AG04449 (cell line): ENCODE results near the gene TFEB.

Source experiments
- CTCF ChIA-PET: fragments of 350-600 bp; formaldehyde crosslinking; extraction: SDS; loops from one replicate; lab custom pipeline; 2021; ENCODE audit warnings: antibody characterized with exemption; lab: Yijun Ruan, JAX
- POLR2A ChIA-PET: fragments of 400-600, 350-600 bp; formaldehyde crosslinking; extraction: SDS; loops from one replicate; lab custom pipeline; 2020; ENCODE audit warnings: antibody characterized with exemption, inconsistent platforms; lab: Yijun Ruan, JAX
- DNase-seq: peaks from one replicate; pipeline ENCODE4 v3.0.0-alpha.2; 2010; ENCODE audit warnings: low read depth, low spot score
- H3K4me3 ChIP-seq: 2 replicates; pipeline ENCODE4 v1.5.1; 2011; ENCODE audit warnings: low read depth, mild to moderate bottlenecking, control low read depth, low read length
- TF ChIP-seq, protein P1 (sequence below): IDR thresholded peaks from one replicate; pipeline ENCODE4 v1.5.1; 2011; ENCODE audit warnings: mild to moderate bottlenecking, moderate library complexity, low read length, control low read depth, inconsistent platforms; ENCODE audit not compliant: insufficient read depth; ENCODE audit errors: missing control alignments

Gene TFEB

DNA sequence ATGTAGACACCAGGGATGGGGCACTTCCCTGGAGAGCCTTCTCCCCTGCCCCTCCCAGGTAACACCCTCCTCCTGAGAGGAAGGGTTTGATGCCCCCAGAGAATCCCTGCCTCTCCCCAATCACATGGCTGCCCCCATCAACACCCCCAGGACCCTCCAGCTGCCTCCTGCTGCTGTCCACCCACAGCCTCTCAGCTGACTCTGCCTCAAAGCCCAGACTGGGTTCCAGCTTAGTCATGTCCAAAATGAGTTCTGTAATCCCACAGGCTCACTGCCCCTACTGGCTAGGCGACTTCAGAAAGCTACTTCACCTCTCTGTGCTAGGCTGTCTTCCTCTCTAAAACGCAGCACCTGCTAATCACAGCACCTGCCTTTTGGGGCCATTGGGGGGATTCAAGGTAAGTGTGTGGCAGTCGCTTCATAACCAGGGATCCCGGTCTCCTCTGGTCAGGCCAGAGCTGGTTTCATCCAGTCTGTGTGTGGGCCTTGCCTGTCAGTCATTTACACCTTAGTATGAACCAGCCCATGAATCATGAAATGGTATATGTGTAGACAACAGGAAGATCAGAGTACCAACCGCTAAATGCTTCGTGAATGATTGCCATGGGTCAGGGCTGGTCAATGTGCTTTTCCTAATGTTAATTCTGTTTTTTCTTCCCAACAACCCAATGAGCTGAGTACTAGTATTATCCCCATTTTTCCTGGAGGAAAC, 40.4 kb downstream of the TFEB start:
- TF ChIP-seq, protein P1, sequence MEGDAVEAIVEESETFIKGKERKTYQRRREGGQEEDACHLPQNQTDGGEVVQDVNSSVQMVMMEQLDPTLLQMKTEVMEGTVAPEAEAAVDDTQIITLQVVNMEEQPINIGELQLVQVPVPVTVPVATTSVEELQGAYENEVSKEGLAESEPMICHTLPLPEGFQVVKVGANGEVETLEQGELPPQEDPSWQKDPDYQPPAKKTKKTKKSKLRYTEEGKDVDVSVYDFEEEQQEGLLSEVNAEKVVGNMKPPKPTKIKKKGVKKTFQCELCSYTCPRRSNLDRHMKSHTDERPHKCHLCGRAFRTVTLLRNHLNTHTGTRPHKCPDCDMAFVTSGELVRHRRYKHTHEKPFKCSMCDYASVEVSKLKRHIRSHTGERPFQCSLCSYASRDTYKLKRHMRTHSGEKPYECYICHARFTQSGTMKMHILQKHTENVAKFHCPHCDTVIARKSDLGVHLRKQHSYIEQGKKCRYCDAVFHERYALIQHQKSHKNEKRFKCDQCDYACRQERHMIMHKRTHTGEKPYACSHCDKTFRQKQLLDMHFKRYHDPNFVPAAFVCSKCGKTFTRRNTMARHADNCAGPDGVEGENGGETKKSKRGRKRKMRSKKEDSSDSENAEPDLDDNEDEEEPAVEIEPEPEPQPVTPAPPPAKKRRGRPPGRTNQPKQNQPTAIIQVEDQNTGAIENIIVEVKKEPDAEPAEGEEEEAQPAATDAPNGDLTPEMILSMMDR: peak; percentile 11
- no peak for DNase-seq
- CTCF ChIA-PET: interaction anchor here (0.7 to 14.7 kb wide), 15 partner anchors 10 to 326 kb away, joined by 3 to 414 read pairs (median 5); partner anchors contain the start of gene TOMM6
- H3K4me3 ChIP-seq: no peak overlapping the region
- POLR2A ChIA-PET: interaction anchor here (0.8 to 1.4 kb wide), 3 partner anchors 11 to 40 kb away, joined by 3 to 5 read pairs (median 3); partner anchors contain the start of gene TFEB

GRCh38 chr6:41693281-41694240, 41.8 kb downstream of the TFEB start:
- ChIA-PET POLR2A (no interaction called here), CTCF (interaction anchor here (0.9 to 14.7 kb wide), 9 partner anchors 8 to 325 kb away, joined by 3 to 414 read pairs (median 8); partner anchors contain the start of gene TOMM6)
- DNase-seq: no peak
- H3K4me3 ChIP-seq: no peak overlapping the region
- TF ChIP-seq, protein P1: no peak

DNA sequence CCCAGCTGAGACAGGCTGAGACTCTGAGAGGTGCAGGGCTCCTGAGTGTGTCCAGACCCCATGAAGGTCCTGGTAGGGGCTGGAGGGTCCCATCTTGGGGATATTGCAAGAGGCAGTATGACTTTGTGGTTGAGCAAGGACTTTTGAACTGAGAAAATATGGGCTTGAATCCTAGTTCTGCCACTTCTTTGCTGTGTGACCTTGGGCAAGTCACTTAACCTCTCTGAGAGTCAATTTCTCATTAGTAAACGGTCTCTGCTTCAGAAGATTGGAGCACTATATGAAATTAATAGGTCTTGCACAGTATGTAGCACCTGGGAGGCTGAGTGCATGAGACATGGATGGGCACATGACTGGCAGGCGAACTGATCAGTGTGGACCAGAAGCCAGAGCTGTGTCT, 42.7 kb downstream of the TFEB start:
- ChIA-PET POLR2A (no interaction called here), CTCF (interaction anchor here (0.9 to 14.7 kb wide), 7 partner anchors 7 to 324 kb away, joined by 3 to 414 read pairs (median 4); partner anchors contain the start of gene TOMM6)
- no peak for DNase-seq
- H3K4me3 ChIP-seq: no peak overlapping the region
- TF ChIP-seq, protein P1: no peak

- CTCF ChIA-PET: interaction anchor here (1.0 to 14.7 kb wide), 9 partner anchors 7 to 323 kb away, joined by 3 to 414 read pairs (median 3); no protein-coding TSS in a partner anchor
These were observed 43.2 kb downstream of the TFEB start for GRCh38 chr6:41692080-41692675.

DNA sequence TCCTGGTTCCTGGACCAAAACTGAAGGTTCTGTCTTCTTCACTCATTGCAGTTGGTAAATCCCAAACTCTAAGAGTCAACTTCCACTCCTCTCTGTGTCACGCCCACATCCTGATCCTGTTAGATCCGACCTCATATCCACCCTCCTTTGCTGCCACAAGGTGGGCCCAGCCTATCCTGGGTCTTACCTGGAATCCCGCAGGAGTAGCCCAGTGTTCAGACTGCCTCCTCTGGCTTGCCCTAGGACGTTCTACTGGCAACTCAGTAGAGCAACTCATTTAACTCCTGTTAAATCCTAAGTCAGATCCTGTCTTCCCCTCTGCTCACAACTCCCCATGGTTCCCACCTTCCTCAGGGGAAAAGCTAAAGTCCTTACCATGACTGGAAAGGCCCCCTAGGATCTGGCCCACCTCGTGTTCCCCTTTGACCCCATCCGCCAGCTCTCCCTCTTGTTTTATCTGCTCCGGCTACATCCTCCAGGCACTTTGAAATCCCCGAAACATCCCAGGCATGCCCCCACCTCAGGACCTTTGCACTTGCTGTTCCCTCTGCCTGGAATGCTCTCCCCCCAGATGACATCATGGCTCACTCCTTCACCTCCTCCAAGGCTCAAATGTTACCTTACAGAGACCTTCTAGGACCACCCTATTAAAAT, 43.9 kb downstream of the TFEB start:
- no peak overlapping the region for H3K4me3 ChIP-seq
- TF ChIP-seq, protein P1: no peak
- POLR2A ChIA-PET: no interaction called here
- no peak for DNase-seq
- CTCF ChIA-PET: interaction anchor here (1.0 to 14.7 kb wide), 9 partner anchors 6 to 323 kb away, joined by 3 to 414 read pairs (median 3); partner anchors contain the start of gene TOMM6

More at GRCh38 chr6:41692080-41692675, 43.2 kb downstream of the TFEB start:
- DNase-seq: no peak
- TF ChIP-seq, protein P1: no peak
- POLR2A ChIA-PET: no interaction called here
- no peak overlapping the region for H3K4me3 ChIP-seq
